ENCODE measurements around the gene FSD1.

The FSD1 gene

GRCh38 chr19:4365791-4366665, 61.6 kb downstream of the FSD1 start:
- no peak for DNase-seq (ENCODE audit: low spot score)

GRCh38 chr19:4366666-4367335, 62.4 kb downstream of the FSD1 start:
- no peak for DNase-seq (ENCODE audit: low spot score)

- DNase-seq (ENCODE audit: low spot score), result no peak
Observed at GRCh38 chr19:4367336-4367723, 62.9 kb downstream of the FSD1 start.

- DNase-seq (ENCODE audit: low spot score), result no peak
Observed at GRCh38 chr19:4367781-4368127, 63.4 kb downstream of the FSD1 start.

GRCh38 chr19:4368128-4368820, 63.9 kb downstream of the FSD1 start:
- DNase-seq (ENCODE audit: low spot score), result no peak

- no peak for DNase-seq (ENCODE audit: low spot score)
Observed at GRCh38 chr19:4369109-4369887, 64.9 kb downstream of the FSD1 start.

GRCh38 chr19:4369888-4370260, 65.5 kb downstream of the FSD1 start:
- no peak for DNase-seq (ENCODE audit: low spot score)

GRCh38 chr19:4370418-4371041, 66.1 kb downstream of the FSD1 start:
- DNase-seq (ENCODE audit: low spot score), result no peak

- DNase-seq (ENCODE audit: low spot score), result no peak
Observed at GRCh38 chr19:4371247-4372164, 67.1 kb downstream of the FSD1 start.

GRCh38 chr19:4372165-4373012, 68.0 kb downstream of the FSD1 start:
- DNase-seq (ENCODE audit: low spot score), result no peak

GRCh38 chr19:4373013-4373367, 68.6 kb downstream of the FSD1 start:
- DNase-seq (ENCODE audit: low spot score), result no peak
